PC-9 (cell line): Measurements from ENCODE around the gene PAQR4. TPM values are rescaled to one million over a fixed set of nuclear protein-coding genes. Genes with fewer than 3 reads are reported as not detected.

Source experiments
- BruUV-seq: library from RNA; stranded (reverse); fragments of 400-500 nt; replicated peaks from 2 replicates; lab custom pipeline; 2021; lab: Mats Ljungman, UMichigan
- CTCF ChIA-PET: fragments of 300-600 bp; sonication (Branson Sonifier 250); formaldehyde crosslinking; loops from one replicate; lab custom pipeline; 2022; ENCODE audit warnings: antibody characterized with exemption; lab: Charles Lee
- POLR2A ChIA-PET: fragments of 300-600 bp; sonication (Branson Sonifier 250); formaldehyde crosslinking; loops from one replicate; lab custom pipeline; 2022; ENCODE audit warnings: antibody characterized with exemption; ENCODE audit not compliant: unreplicated experiment; lab: Charles Lee
- DNase-seq, 2 experiments: peaks; one replicate each; pipeline versions ENCODE4 v3.0.0 to v3.0.0-alpha.2; 2015 to 2022; ENCODE audit warnings: mixed read lengths in 1 of 2
- H2AFZ ChIP-seq: fragments of 200-600 bp; sonication (generic); 2 replicates; pipeline ENCODE4 v1.8.1; 2017; ENCODE audit warnings: antibody characterized with exemption
- H3F3A ChIP-seq: fragments of 200-600 bp; sonication (generic); 2 replicates; pipeline ENCODE4 v1.8.1; 2017; ENCODE audit warnings: antibody characterized with exemption, mild to moderate bottlenecking, low read depth; ENCODE audit not compliant: insufficient read depth
- H3K27ac ChIP-seq: fragments of 200-600 bp; sonication (generic); 2 replicates; pipeline ENCODE4 v1.6.1; 2016; ENCODE audit warnings: mixed run types
- H3K27me3 ChIP-seq: fragments of 200-600 bp; sonication (generic); 2 replicates; pipeline ENCODE4 v1.6.1; 2016; ENCODE audit warnings: low read depth, mixed run types; ENCODE audit not compliant: insufficient read depth
- H3K36me3 ChIP-seq: fragments of 200-600 bp; sonication (generic); 2 replicates; pipeline ENCODE4 v1.6.1; 2016; ENCODE audit warnings: low read depth, mixed run types
- H3K4me1 ChIP-seq: fragments of 200-600 bp; sonication (generic); replicated peaks from 2 replicates; pipeline ENCODE4 v1.6.1; 2016; ENCODE audit warnings: mixed run types; ENCODE audit not compliant: insufficient read depth
- H3K4me2 ChIP-seq: fragments of 200-600 bp; sonication (generic); 2 replicates; pipeline ENCODE4 v1.6.1; 2017; ENCODE audit warnings: mixed run types
- H3K4me3 ChIP-seq: fragments of 200-600 bp; sonication (generic); 2 replicates; pipeline ENCODE4 v1.6.1; 2016; ENCODE audit warnings: mixed run types
- H3K79me2 ChIP-seq: fragments of 200-600 bp; sonication (generic); 2 replicates; pipeline ENCODE4 v1.6.1; 2017; ENCODE audit warnings: low read depth, mixed run types
- H3K9me2 ChIP-seq: fragments of 200-600 bp; sonication (generic); 2 replicates; pipeline ENCODE4 v1.8.1; 2017; ENCODE audit warnings: mild to moderate bottlenecking; ENCODE audit not compliant: insufficient read depth
- H3K9me3 ChIP-seq: fragments of 200-600 bp; sonication (generic); 2 replicates; pipeline ENCODE4 v1.8.1; 2016; ENCODE audit warnings: low read depth; ENCODE audit not compliant: insufficient read depth
- H4K20me1 ChIP-seq: fragments of 200-600 bp; sonication (generic); 2 replicates; pipeline ENCODE4 v1.8.1; 2017; ENCODE audit not compliant: insufficient read depth
- CTCF ChIP-seq: fragments of 200-600 bp; sonication (generic); conservative IDR thresholded peaks from 2 replicates; pipeline ENCODE4 v1.6.1; 2017; ENCODE audit warnings: mixed run types, antibody characterized with exemption, mild to moderate bottlenecking, moderate library complexity
- EZH2 ChIP-seq: fragments of 200-600 bp; sonication (generic); IDR thresholded peaks from 2 replicates; pipeline ENCODE4 v1.8.0; 2017; ENCODE audit warnings: antibody characterized with exemption, low read depth
- intact Hi-C: fragments of 100-400 bp; cut with micrococcal nuclease; formaldehyde crosslinking; loops from one replicate; pipeline ENCODE4 v1.10.0; 2022; ENCODE audit not compliant: unreplicated experiment
- total RNA-seq: library from RNA; stranded (reverse); gene quantifications from 2 replicates; pipeline ENCODE4 v1.2.3, GENCODE V29; 2021

The PAQR4 gene
- total RNA-seq, 1 experiment from 2014 or later, result 40.7 TPM

- no peaks in the 10 kb centered on the region for H3K9me2 ChIP-seq
- H3K9me3 ChIP-seq, result no peaks in the 10 kb centered on the region
- H3F3A ChIP-seq, result 0 out of 2 replicates have a peak, but pooled peaks cover 4% of the 10 kb centered on the region
- no peaks in the 10 kb centered on the region for H3K36me3 ChIP-seq
- no TSS peak for BruUV-seq
- intact Hi-C loops, result no loop called here
- no peak for TF ChIP-seq CTCF
- TF ChIP-seq EZH2, result no peak
- H3K4me3 ChIP-seq, result no peak overlapping the region
- no peak overlapping the region for H3K27ac ChIP-seq
- CTCF ChIA-PET, result no interaction called here
- H2AFZ ChIP-seq, result no peak overlapping the region
- no peak overlapping the region for H3K4me2 ChIP-seq
- no peak for DNase-seq
- no peaks in the 10 kb centered on the region for H3K79me2 ChIP-seq
- POLR2A ChIA-PET, result no interaction called here
- no peaks in the 10 kb centered on the region for H4K20me1 ChIP-seq
- H3K27me3 ChIP-seq, result no peaks in the 10 kb centered on the region
- no peaks in the 10 kb centered on the region for H3K4me1 ChIP-seq
Measured at GRCh38 chr16:2948807-2949704, 20.1 kb upstream of the PAQR4 start.

GRCh38 chr16:2949705-2950352 lies 19.3 kb upstream of the PAQR4 start:
- Histone ChIP-seq H2AFZ (no peak overlapping the region), H4K20me1 (no peaks in the 10 kb centered on the region), H3K9me3 (no peaks in the 10 kb centered on the region), H3K27ac (no peak overlapping the region), H3K36me3 (no peaks in the 10 kb centered on the region), H3K27me3 (no peaks in the 10 kb centered on the region), H3K4me1 (no peaks in the 10 kb centered on the region), H3K4me3 (no peak overlapping the region), H3K4me2 (no peak overlapping the region), H3K79me2 (no peaks in the 10 kb centered on the region), H3K9me2 (no peaks in the 10 kb centered on the region), H3F3A (0 out of 2 replicates have a peak, but pooled peaks cover 4% of the 10 kb centered on the region)
- intact Hi-C loops, result no loop called here
- no peak for DNase-seq
- POLR2A ChIA-PET, result no interaction called here
- CTCF ChIA-PET, result no interaction called here
- BruUV-seq, result no TSS peak
- no peak for TF ChIP-seq CTCF
- no peak for TF ChIP-seq EZH2

- no peak for DNase-seq
- Histone ChIP-seq H4K20me1 (no peaks in the 10 kb centered on the region), H3K27ac (no peak overlapping the region)
Measured at GRCh38 chr16:2950353-2950724, 18.8 kb upstream of the PAQR4 start.

More at GRCh38 chr16:2950353-2950724, 18.8 kb upstream of the PAQR4 start:
- H3K79me2 ChIP-seq, result no peaks in the 10 kb centered on the region
- H3K4me2 ChIP-seq, result no peak overlapping the region
- ChIA-PET POLR2A (no interaction called here), CTCF (interaction anchor here (0.6 kb wide), 1 partner anchor 33 kb away, joined by 3 read pairs; no protein-coding TSS in a partner anchor)
- no peaks in the 10 kb centered on the region for H3K9me3 ChIP-seq
- BruUV-seq, result no TSS peak
- H3K4me3 ChIP-seq, result no peak overlapping the region
- intact Hi-C loops, result no loop called here
- no peaks in the 10 kb centered on the region for H3K27me3 ChIP-seq
- H3K36me3 ChIP-seq, result no peaks in the 10 kb centered on the region
- no peak overlapping the region for H2AFZ ChIP-seq
- H3K4me1 ChIP-seq, result no peaks in the 10 kb centered on the region
- TF ChIP-seq EZH2, result no peak
- no peaks in the 10 kb centered on the region for H3K9me2 ChIP-seq
- 0 out of 2 replicates have a peak, but pooled peaks cover 4% of the 10 kb centered on the region for H3F3A ChIP-seq
